HL-60 (cell line): ENCODE results near the gene ENDOD1.

Experiments
- DNase-seq, 2 experiments: peaks; one replicate each; pipeline ENCODE4 v3.0.0-alpha.2; 2010 to 2020; ENCODE audit warnings: low read depth in 1 of 2, low spot score in 1 of 2
- H3K27ac ChIP-seq: fragments of 250-450 bp; sonication (Bioruptor Pico); replicated peaks from 2 replicates; pipeline ENCODE4 v1.5.1; 2020; ENCODE audit warnings: mild to moderate bottlenecking, moderate library complexity
- H3K27me3 ChIP-seq: fragments of 250-450 bp; sonication (Bioruptor Pico); 2 replicates; pipeline ENCODE4 v1.5.1; 2021; ENCODE audit warnings: mild to moderate bottlenecking, moderate library complexity; ENCODE audit not compliant: insufficient read depth, poor library complexity, severe bottlenecking
- H3K4me3 ChIP-seq: replicated peaks from 2 replicates; pipeline ENCODE4 v1.5.1; 2011; ENCODE audit warnings: mild to moderate bottlenecking, control low read depth, low read length; ENCODE audit not compliant: insufficient read depth
- CTCF ChIP-seq: IDR thresholded peaks from one replicate; pipeline ENCODE4 v1.5.1; 2011; ENCODE audit warnings: low read length, control low read depth, inconsistent platforms; ENCODE audit not compliant: insufficient read depth
- GABPA ChIP-seq: IDR thresholded peaks from 2 replicates; pipeline ENCODE4 v1.6.1; 2012; ENCODE audit warnings: low read depth
- POLR2AphosphoS5 ChIP-seq: IDR thresholded peaks from 2 replicates; pipeline ENCODE4 v1.6.1; 2012; ENCODE audit warnings: low read depth
- REST ChIP-seq: IDR thresholded peaks from 2 replicates; pipeline ENCODE4 v1.6.1; 2012; ENCODE audit warnings: low read depth; ENCODE audit not compliant: insufficient replicate concordance
- SPI1 ChIP-seq: IDR thresholded peaks from 2 replicates; pipeline ENCODE4 v1.6.1; 2012; ENCODE audit warnings: low read depth, mild to moderate bottlenecking, borderline replicate concordance

ENDOD1 gene

DNA sequence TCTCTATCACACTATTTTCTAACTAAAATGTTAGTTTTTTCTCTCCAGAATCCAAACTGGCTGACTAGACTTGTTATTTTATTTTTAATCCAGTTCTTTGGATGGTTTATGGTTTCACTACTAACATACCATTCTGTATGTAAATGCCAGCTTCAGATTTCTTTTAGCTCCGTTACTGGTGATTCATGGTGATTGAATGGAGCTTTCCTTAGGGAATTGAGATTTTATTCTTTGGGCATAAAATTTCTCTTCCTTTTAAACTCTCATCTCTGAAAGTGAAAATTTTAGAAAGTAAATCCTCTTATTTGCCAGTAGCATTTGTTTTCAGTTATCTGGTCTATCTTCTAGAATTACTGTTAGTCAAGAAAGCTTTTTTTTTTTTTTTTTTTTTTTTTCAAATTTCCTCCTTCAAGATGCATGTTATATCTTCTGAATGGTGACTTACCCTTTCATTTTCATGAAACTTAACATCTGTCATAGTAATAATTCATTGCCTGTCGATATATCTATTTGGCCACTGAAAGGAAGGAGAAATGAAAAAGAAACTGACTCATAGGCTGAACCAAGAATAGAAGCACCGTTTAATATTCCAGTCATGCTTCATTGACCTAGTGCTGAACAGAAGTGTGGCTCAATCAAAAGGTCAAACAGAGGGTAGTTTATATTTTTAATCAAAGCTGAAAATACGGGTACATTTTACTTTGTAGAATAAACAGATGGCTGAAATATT lies 6.4 kb downstream of the ENDOD1 start:
- no peak for DNase-seq
- Histone ChIP-seq H3K27ac (no peak overlapping the region), H3K4me3 (no peak overlapping the region), H3K27me3 (peaks cover 10% of the 10 kb centered on the region)
- TF ChIP-seq GABPA (no peak), POLR2AphosphoS5 (no peak), SPI1 (no peak), REST (no peak), CTCF (no peak)

DNA sequence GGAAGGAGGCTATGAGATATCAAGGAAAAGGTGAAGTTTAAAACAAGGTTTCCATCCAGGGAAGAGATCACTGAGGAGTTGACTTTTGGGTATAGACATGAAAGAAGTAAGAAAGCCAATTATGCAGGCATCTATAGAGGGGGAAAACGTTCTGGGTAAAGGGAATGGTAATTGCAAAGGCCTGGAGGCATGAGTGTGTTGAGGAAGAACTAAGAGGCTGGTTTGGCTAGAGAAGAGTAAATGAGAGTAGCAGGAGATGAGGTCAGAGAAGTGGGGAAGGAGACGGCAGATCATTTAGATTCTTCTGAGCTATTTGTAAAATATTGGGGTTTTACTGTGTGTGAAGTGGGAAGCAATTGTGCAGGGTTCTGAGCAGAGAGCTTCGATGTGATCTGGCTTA lies 7.6 kb downstream of the ENDOD1 start:
- DNase-seq = no peak
- TF ChIP-seq POLR2AphosphoS5 = no peak
- TF ChIP-seq REST = no peak
- TF ChIP-seq GABPA = no peak
- TF ChIP-seq SPI1 = no peak
- TF ChIP-seq CTCF = no peak
- no peak overlapping the region for H3K27ac ChIP-seq

DNA sequence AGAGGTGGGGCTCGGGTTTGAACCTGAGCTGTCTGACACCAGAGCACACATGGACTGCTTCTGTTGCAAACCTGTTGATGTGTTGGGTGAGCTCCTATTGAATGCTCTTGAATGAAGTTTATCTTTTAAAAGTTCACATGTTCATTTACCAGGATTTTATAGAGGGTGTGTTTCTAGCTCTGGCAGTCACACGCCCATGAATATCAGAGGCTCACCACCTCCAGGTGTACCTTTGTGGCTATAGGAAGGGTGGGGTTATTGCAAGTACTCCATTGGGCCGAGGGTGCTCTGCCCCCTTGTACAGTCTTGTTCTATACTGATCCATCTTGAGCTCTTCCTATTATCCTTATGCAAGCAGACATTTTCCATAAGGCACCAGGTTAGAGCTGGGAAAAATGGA lies 9.2 kb downstream of the ENDOD1 start:
- no peak for TF ChIP-seq GABPA
- TF ChIP-seq REST = no peak
- no peak for TF ChIP-seq POLR2AphosphoS5
- no peak for TF ChIP-seq CTCF
- TF ChIP-seq SPI1 = no peak
- no peak for DNase-seq
- no peak overlapping the region for H3K27ac ChIP-seq
- H3K4me3 ChIP-seq = no peak overlapping the region
- H3K27me3 ChIP-seq = no peaks in the 10 kb centered on the region

More for the DNA sequence above, 7.6 kb downstream of the ENDOD1 start:
- Histone ChIP-seq H3K4me3 (no peak overlapping the region), H3K27me3 (peaks cover under 1% of the 10 kb centered on the region)
